HEK293 (cell line): Measurements from ENCODE around the gene DDX54.

Experiments
- INSM2 ChIP-seq: fragments of 450-650 bp; formaldehyde crosslinking; IDR thresholded peaks from 2 replicates; pipeline ENCODE4 v1.5.1; 2016; ENCODE audit warnings: missing biosample characterization, missing genetic modification characterization
- KLF7 ChIP-seq: fragments of 450-650 bp; formaldehyde crosslinking; IDR thresholded peaks from 2 replicates; pipeline ENCODE4 v1.5.1; 2016; ENCODE audit warnings: missing biosample characterization, missing genetic modification characterization, borderline replicate concordance
- KLF9 ChIP-seq: fragments of 450-650 bp; formaldehyde crosslinking; IDR thresholded peaks from 2 replicates; pipeline ENCODE4 v1.5.1; 2016; ENCODE audit warnings: missing biosample characterization, missing genetic modification characterization, low read depth
- RBAK ChIP-seq: fragments of 450-650 bp; formaldehyde crosslinking; IDR thresholded peaks from 2 replicates; pipeline ENCODE4 v1.5.1; 2016; ENCODE audit warnings: missing biosample characterization, missing genetic modification characterization
- SALL2 ChIP-seq: fragments of 450-650 bp; formaldehyde crosslinking; IDR thresholded peaks from 2 replicates; pipeline ENCODE4 v1.5.0; 2017; ENCODE audit warnings: missing biosample characterization, mild to moderate bottlenecking, missing genetic modification characterization, borderline replicate concordance
- ZFHX2 ChIP-seq: fragments of 450-650 bp; formaldehyde crosslinking; conservative IDR thresholded peaks from 2 replicates; pipeline ENCODE4 v1.5.1; 2016; ENCODE audit warnings: missing biosample characterization, missing genetic modification characterization
- ZNF174 ChIP-seq: fragments of 450-650 bp; formaldehyde crosslinking; IDR thresholded peaks from 2 replicates; pipeline ENCODE4 v1.5.0; 2017; ENCODE audit warnings: missing biosample characterization, mild to moderate bottlenecking, missing genetic modification characterization
- ZNF184 ChIP-seq: fragments of 450-650 bp; IDR thresholded peaks from 2 replicates; pipeline ENCODE4 v1.5.1; 2018; ENCODE audit warnings: missing biosample characterization, mild to moderate bottlenecking, missing genetic modification characterization
- ZNF221 ChIP-seq: fragments of 450-650 bp; formaldehyde crosslinking; IDR thresholded peaks from 2 replicates; pipeline ENCODE4 v1.5.1; 2017; ENCODE audit warnings: missing biosample characterization, missing genetic modification characterization, borderline replicate concordance
- ZNF24 ChIP-seq: fragments of 450-650 bp; formaldehyde crosslinking; IDR thresholded peaks from 2 replicates; pipeline ENCODE4 v1.5.1; 2016; ENCODE audit warnings: missing biosample characterization, missing genetic modification characterization
- ZNF292 ChIP-seq: fragments of 450-650 bp; formaldehyde crosslinking; IDR thresholded peaks from 2 replicates; pipeline ENCODE4 v1.5.1; 2016; ENCODE audit warnings: low read depth, missing biosample characterization, missing genetic modification characterization, borderline replicate concordance
- ZNF324 ChIP-seq: fragments of 450-650 bp; formaldehyde crosslinking; IDR thresholded peaks from 2 replicates; pipeline ENCODE4 v1.5.1; 2016; ENCODE audit warnings: missing biosample characterization, missing genetic modification characterization
- ZNF366 ChIP-seq: fragments of 450-650 bp; formaldehyde crosslinking; conservative IDR thresholded peaks from 2 replicates; pipeline ENCODE4 v1.5.1; 2016; ENCODE audit warnings: missing biosample characterization, missing genetic modification characterization
- ZNF391 ChIP-seq: fragments of 450-650 bp; formaldehyde crosslinking; IDR thresholded peaks from 2 replicates; pipeline ENCODE4 v1.5.1; 2016; ENCODE audit warnings: low read depth, missing biosample characterization, missing genetic modification characterization, borderline replicate concordance
- ZNF560 ChIP-seq: fragments of 450-650 bp; formaldehyde crosslinking; IDR thresholded peaks from 2 replicates; pipeline ENCODE4 v1.5.1; 2017; ENCODE audit warnings: missing biosample characterization, missing genetic modification characterization, borderline replicate concordance
- ZNF585B ChIP-seq: fragments of 450-650 bp; formaldehyde crosslinking; IDR thresholded peaks from 2 replicates; pipeline ENCODE4 v1.5.1; 2016; ENCODE audit warnings: missing biosample characterization, missing genetic modification characterization
- ZNF645 ChIP-seq: fragments of 450-650 bp; formaldehyde crosslinking; IDR thresholded peaks from 2 replicates; pipeline ENCODE4; 2016; ENCODE audit warnings: missing biosample characterization, missing genetic modification characterization
- ZNF654 ChIP-seq: fragments of 450-650 bp; formaldehyde crosslinking; IDR thresholded peaks from 2 replicates; pipeline ENCODE4 v1.5.1; 2016; ENCODE audit warnings: low read depth, missing biosample characterization, missing genetic modification characterization
- ZNF660 ChIP-seq: fragments of 450-650 bp; IDR thresholded peaks from 2 replicates; pipeline ENCODE4 v1.5.1; 2018; ENCODE audit warnings: missing biosample characterization, mild to moderate bottlenecking, missing genetic modification characterization
- ZNF677 ChIP-seq: fragments of 450-650 bp; IDR thresholded peaks from 2 replicates; pipeline ENCODE4 v1.5.0; 2018; ENCODE audit warnings: missing biosample characterization, mild to moderate bottlenecking, missing genetic modification characterization, moderate library complexity
- ZNF777 ChIP-seq: fragments of 450-650 bp; formaldehyde crosslinking; IDR thresholded peaks from 2 replicates; pipeline ENCODE4 v1.5.1; 2017; ENCODE audit warnings: missing biosample characterization, missing genetic modification characterization, borderline replicate concordance
- ZSCAN30 ChIP-seq: fragments of 450-650 bp; IDR thresholded peaks from 2 replicates; pipeline ENCODE4 v1.5.1; 2018; ENCODE audit warnings: missing biosample characterization, mild to moderate bottlenecking, missing genetic modification characterization, moderate library complexity
- TF ChIP-seq, protein P1 (sequence below): fragments of 450-650 bp; formaldehyde crosslinking; IDR thresholded peaks from 2 replicates; pipeline ENCODE4 v1.5.1; 2016; ENCODE audit warnings: missing biosample characterization, missing genetic modification characterization
- TF ChIP-seq, protein P2 (sequence below): fragments of 450-650 bp; formaldehyde crosslinking; conservative IDR thresholded peaks from 2 replicates; pipeline ENCODE4 v1.5.1; 2016; ENCODE audit warnings: low read depth, missing biosample characterization, missing genetic modification characterization
- TF ChIP-seq, protein P3 (sequence below): fragments of 450-650 bp; formaldehyde crosslinking; optimal IDR thresholded peaks from 2 replicates; pipeline ENCODE3; 2016; ENCODE audit warnings: missing biosample characterization, mild to moderate bottlenecking, missing genetic modification characterization
- TF ChIP-seq, protein P4 (sequence below): fragments of 450-650 bp; formaldehyde crosslinking; IDR thresholded peaks from 2 replicates; pipeline ENCODE4 v1.5.1; 2017; ENCODE audit warnings: missing biosample characterization, missing genetic modification characterization
- TF ChIP-seq, protein P5 (sequence below): fragments of 450-650 bp; formaldehyde crosslinking; IDR thresholded peaks from 2 replicates; pipeline ENCODE4 v1.5.1; 2017; ENCODE audit warnings: missing biosample characterization, missing genetic modification characterization

The DDX54 gene

GRCh38 chr12:113221181-113221996 is 36.1 kb upstream of the DDX54 start, which contains the start of gene TPCN1 (continued):
- TF ChIP-seq, protein P1, sequence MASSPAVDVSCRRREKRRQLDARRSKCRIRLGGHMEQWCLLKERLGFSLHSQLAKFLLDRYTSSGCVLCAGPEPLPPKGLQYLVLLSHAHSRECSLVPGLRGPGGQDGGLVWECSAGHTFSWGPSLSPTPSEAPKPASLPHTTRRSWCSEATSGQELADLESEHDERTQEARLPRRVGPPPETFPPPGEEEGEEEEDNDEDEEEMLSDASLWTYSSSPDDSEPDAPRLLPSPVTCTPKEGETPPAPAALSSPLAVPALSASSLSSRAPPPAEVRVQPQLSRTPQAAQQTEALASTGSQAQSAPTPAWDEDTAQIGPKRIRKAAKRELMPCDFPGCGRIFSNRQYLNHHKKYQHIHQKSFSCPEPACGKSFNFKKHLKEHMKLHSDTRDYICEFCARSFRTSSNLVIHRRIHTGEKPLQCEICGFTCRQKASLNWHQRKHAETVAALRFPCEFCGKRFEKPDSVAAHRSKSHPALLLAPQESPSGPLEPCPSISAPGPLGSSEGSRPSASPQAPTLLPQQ (tag by site-specific recombination), result 0 out of 2 replicates have a peak, but pooled peaks have one; percentile 39
- TF ChIP-seq ZNF777 (no peak), ZNF174 (tag by site-specific recombination) (no peak), ZNF677 (no peak), ZNF560 (tag by site-specific recombination) (no peak), SALL2 (tag by site-specific recombination) (no peak), ZNF391 (tag by site-specific recombination) (peak; percentile 40; the same call in 1 of the 2 replicates), KLF7 (no peak), RBAK (tag by site-specific recombination) (no peak), ZNF366 (tag by site-specific recombination) (peak; percentile 41; the same call in 1 of the 2 replicates), ZNF292 (tag by site-specific recombination) (no peak), ZNF221 (tag by site-specific recombination) (no peak), ZNF660 (tag by site-specific recombination) (peak; percentile 71), INSM2 (tag by site-specific recombination) (peak; percentile 34; the same call in 1 of the 2 replicates), ZNF585B (tag by site-specific recombination) (no peak), ZSCAN30 (tag by site-specific recombination) (peak; percentile 66; the same call in 1 of the 2 replicates), KLF9 (tag by site-specific recombination) (peak; percentile 80), ZNF184 (tag by site-specific recombination) (no peak), ZFHX2 (tag by site-specific recombination) (peak; percentile 44; the same call in 1 of the 2 replicates), ZNF324 (tag by site-specific recombination) (no peak), ZNF654 (tag by site-specific recombination) (no peak), ZNF24 (tag by site-specific recombination) (no peak), ZNF645 (tag by site-specific recombination) (no peak)
- TF ChIP-seq, protein P2, sequence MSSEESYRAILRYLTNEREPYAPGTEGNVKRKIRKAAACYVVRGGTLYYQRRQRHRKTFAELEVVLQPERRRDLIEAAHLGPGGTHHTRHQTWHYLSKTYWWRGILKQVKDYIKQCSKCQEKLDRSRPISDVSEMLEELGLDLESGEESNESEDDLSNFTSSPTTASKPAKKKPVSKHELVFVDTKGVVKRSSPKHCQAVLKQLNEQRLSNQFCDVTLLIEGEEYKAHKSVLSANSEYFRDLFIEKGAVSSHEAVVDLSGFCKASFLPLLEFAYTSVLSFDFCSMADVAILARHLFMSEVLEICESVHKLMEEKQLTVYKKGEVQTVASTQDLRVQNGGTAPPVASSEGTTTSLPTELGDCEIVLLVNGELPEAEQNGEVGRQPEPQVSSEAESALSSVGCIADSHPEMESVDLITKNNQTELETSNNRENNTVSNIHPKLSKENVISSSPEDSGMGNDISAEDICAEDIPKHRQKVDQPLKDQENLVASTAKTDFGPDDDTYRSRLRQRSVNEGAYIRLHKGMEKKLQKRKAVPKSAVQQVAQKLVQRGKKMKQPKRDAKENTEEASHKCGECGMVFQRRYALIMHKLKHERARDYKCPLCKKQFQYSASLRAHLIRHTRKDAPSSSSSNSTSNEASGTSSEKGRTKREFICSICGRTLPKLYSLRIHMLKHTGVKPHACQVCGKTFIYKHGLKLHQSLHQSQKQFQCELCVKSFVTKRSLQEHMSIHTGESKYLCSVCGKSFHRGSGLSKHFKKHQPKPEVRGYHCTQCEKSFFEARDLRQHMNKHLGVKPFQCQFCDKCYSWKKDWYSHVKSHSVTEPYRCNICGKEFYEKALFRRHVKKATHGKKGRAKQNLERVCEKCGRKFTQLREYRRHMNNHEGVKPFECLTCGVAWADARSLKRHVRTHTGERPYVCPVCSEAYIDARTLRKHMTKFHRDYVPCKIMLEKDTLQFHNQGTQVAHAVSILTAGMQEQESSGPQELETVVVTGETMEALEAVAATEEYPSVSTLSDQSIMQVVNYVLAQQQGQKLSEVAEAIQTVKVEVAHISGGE (tag by site-specific recombination), result no peak
- TF ChIP-seq, protein P3, sequence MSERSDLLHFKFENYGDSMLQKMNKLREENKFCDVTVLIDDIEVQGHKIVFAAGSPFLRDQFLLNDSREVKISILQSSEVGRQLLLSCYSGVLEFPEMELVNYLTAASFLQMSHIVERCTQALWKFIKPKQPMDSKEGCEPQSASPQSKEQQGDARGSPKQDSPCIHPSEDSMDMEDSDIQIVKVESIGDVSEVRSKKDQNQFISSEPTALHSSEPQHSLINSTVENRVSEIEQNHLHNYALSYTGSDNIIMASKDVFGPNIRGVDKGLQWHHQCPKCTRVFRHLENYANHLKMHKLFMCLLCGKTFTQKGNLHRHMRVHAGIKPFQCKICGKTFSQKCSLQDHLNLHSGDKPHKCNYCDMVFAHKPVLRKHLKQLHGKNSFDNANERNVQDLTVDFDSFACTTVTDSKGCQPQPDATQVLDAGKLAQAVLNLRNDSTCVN (tag by site-specific recombination), result peak; percentile 58
- TF ChIP-seq, protein P4, sequence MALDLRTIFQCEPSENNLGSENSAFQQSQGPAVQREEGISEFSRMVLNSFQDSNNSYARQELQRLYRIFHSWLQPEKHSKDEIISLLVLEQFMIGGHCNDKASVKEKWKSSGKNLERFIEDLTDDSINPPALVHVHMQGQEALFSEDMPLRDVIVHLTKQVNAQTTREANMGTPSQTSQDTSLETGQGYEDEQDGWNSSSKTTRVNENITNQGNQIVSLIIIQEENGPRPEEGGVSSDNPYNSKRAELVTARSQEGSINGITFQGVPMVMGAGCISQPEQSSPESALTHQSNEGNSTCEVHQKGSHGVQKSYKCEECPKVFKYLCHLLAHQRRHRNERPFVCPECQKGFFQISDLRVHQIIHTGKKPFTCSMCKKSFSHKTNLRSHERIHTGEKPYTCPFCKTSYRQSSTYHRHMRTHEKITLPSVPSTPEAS, result no peak
- TF ChIP-seq, protein P5, sequence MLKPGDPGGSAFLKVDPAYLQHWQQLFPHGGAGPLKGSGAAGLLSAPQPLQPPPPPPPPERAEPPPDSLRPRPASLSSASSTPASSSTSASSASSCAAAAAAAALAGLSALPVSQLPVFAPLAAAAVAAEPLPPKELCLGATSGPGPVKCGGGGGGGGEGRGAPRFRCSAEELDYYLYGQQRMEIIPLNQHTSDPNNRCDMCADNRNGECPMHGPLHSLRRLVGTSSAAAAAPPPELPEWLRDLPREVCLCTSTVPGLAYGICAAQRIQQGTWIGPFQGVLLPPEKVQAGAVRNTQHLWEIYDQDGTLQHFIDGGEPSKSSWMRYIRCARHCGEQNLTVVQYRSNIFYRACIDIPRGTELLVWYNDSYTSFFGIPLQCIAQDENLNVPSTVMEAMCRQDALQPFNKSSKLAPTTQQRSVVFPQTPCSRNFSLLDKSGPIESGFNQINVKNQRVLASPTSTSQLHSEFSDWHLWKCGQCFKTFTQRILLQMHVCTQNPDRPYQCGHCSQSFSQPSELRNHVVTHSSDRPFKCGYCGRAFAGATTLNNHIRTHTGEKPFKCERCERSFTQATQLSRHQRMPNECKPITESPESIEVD (tag by site-specific recombination), result no peak
